Pancreas (tissue), 10 donors: Measurements from ENCODE around the gene TBC1D2. TPM values are rescaled to one million over a fixed set of nuclear protein-coding genes. Genes with fewer than 3 reads are reported as not detected.

Source experiments
- ATAC-seq, 4 donors: fragments of 200-7000 bp; cut with Tn5 transposase; one replicate each; pipeline versions ENCODE4 v1.8.0 to v1.9.1; 2020; ENCODE audit warnings: mild to moderate bottlenecking in 4 of 4, moderate library complexity in 4 of 4
- DNase-seq, 6 donors: peaks; one replicate each; pipeline ENCODE4 v3.0.0-alpha.2; 2020
- FAIRE-seq: peaks from 2 replicates; lab custom pipeline; 2012; peaks lifted over from hg19 to GRCh38; lab: Jason Lieb, UNC
- H3K27ac ChIP-seq, 4 donors: fragments of 200-600 bp; sonication (generic); 1 replicate in 3 of 4; 2 replicates in 1 of 4; pipeline versions ENCODE4 v1.5.0 to v1.8.0; 2020
- H3K27me3 ChIP-seq, 4 donors: fragments of 200-600 bp; one replicate each; pipeline ENCODE4 v1.8.0; 2021
- H3K36me3 ChIP-seq, 3 donors: fragments of 200-600 bp; sonication (generic) in 1 of 3; one replicate each; pipeline versions ENCODE4 v1.5.0 to v1.8.0; 2020 to 2021
- H3K4me1 ChIP-seq, 3 donors: fragments of 200-600 bp; one replicate each; pipeline ENCODE4 v1.8.0; 2021
- H3K4me3 ChIP-seq, 4 donors: fragments of 200-600 bp; sonication (generic) in 2 of 4; one replicate each; pipeline versions ENCODE4 v1.5.0 to v1.8.0; 2020 to 2021
- H3K9me3 ChIP-seq, 4 donors: fragments of 200-600 bp; one replicate each; pipeline ENCODE4 v1.8.0; 2021
- WGBS, 2 donors: extraction: QIAGEN DNeasy Blood & Tissue Kit; methylation state at CpG; one replicate each; pipeline ENCODE4 v1.1.7; 2013; 5-methylcytosine and 5-hydroxymethylcytosine counted together
- intact Hi-C, 3 donors: fragments of 100-400 bp; cut with DNase I; formaldehyde crosslinking; loops; one replicate each; pipeline versions ENCODE4 v1.11.1 to v1.14.2; 2022
- polyA plus RNA-seq, 2 donors: library from polyadenylated mRNA; stranded (reverse); fragments of 200-250 nt; gene quantifications; one replicate each; pipeline ENCODE4 v1.2.3, GENCODE V29; 2013
- total RNA-seq, 6 donors: library from RNA; stranded (reverse); fragmentation: NEBNext Ultra II Directional in 4 of 6; extraction: Animal tissue kit (Norgen Biotek cat#: 25700) in 4 of 6; gene quantifications; one replicate each; pipeline versions ENCODE4 v1.2.1 to v1.2.4, GENCODE V29; 2021 to 2023
- TF ChIP-seq, protein P1 (sequence below), 4 donors: fragments of 200-600 bp; sonication (generic) in 3 of 4; IDR thresholded peaks; one replicate each; pipeline versions ENCODE4 v1.5.0 to v1.8.0; 2021; ENCODE audit warnings: antibody characterized with exemption in 4 of 4
- donor health status: healthy with polysubstance abuse.
- donor health status: DM: no; HTN: no; CAD: no; lungs with moderate emphysema.
- donor health status: DM: no; HTN: no; CAD: no.
- donor health status: control.
- donor health status: control.
- donor health status: Bipolar disorder and iron deficiency.
- donor health status: DM: yes; HTN: yes; CAD: no.
- donor health status: DM: no; HTN: no; CAD: no.
- donor health status: DM: no; HTN: no; CAD: no.
- donor health status: DM: yes; HTN: yes; CAD: no.

The TBC1D2 gene
- total RNA-seq = 1 to 10 TPM; 1.9 to 5.2 (median 2.4) TPM
- polyA plus RNA-seq = 1 to 10 TPM; 2.1 to 3.1 TPM

DNA sequence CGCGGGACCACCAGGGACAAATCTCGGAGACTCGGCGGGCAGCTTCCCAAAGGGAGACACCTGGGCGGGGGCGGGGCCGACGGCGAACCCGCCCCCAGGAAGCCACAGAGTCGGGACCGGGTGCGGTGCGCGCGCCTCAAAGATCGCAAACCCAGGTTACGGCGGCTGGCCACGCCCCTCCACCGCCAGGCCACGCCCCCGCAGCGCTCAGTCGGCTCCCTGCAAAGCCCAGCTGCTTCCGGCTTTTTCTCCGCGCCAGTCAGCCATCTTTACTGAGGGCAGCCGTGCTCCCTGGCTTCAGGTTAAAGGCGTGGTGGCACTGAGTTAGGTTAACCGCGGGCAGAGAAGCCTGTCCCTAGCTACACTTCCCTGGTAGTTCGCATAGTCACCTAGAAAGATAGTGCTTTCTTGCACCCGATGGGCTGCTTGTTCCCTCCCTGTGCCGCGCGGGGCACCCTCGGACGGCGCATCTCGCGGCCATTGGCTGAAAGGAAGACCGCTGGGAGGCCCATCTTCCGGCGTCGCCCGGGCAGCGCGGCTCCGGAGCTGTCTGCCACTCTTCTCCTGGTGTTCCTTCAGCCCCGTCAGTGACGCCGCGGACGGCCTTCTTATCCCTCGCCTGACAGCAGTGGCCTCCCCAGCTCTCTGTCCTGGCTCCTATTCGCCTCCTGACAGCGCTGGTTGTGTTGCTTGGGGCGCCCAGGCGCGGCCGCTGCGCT, at the start of gene TBC1D2:
Gene TBC1D2 (minus strand): TSS at position 72 of the 719 bp plus-strand sequence. CDS start 108 bp downstream, outside the sequence.
- FAIRE-seq (no peak), DNase-seq (peak; percentile 96 to 99 (median 98)), ATAC-seq (peak; percentile 95 to 98 (median 96))
- TF ChIP-seq, protein P1, sequence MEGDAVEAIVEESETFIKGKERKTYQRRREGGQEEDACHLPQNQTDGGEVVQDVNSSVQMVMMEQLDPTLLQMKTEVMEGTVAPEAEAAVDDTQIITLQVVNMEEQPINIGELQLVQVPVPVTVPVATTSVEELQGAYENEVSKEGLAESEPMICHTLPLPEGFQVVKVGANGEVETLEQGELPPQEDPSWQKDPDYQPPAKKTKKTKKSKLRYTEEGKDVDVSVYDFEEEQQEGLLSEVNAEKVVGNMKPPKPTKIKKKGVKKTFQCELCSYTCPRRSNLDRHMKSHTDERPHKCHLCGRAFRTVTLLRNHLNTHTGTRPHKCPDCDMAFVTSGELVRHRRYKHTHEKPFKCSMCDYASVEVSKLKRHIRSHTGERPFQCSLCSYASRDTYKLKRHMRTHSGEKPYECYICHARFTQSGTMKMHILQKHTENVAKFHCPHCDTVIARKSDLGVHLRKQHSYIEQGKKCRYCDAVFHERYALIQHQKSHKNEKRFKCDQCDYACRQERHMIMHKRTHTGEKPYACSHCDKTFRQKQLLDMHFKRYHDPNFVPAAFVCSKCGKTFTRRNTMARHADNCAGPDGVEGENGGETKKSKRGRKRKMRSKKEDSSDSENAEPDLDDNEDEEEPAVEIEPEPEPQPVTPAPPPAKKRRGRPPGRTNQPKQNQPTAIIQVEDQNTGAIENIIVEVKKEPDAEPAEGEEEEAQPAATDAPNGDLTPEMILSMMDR (IDR thresholded peaks at IDR 0.05) = no peak
- Histone ChIP-seq H3K27ac (peak within 1 kb of the TSS; percentile 89 to 97 (median 92)), H3K9me3 (no peaks in the 10 kb centered on the region), H3K4me1 (peaks cover 0 to 8% (median 6%) of the 10 kb centered on the region in 3 donors), H3K4me3 (peak within 1 kb of the TSS; percentile 63 to 87 (median 73)), H3K27me3 (no peaks in the 10 kb centered on the region), H3K36me3 (no peaks in the 10 kb centered on the region)
- intact Hi-C loops = loop anchor here in 1 of 3 donors (10.0 kb wide), 1 partner anchor 181 kb away; no protein-coding TSS in a partner anchor
- 0% methylated on average over 63 to 64 of the region's 64 CpGs for WGBS, 2 donors

DNA sequence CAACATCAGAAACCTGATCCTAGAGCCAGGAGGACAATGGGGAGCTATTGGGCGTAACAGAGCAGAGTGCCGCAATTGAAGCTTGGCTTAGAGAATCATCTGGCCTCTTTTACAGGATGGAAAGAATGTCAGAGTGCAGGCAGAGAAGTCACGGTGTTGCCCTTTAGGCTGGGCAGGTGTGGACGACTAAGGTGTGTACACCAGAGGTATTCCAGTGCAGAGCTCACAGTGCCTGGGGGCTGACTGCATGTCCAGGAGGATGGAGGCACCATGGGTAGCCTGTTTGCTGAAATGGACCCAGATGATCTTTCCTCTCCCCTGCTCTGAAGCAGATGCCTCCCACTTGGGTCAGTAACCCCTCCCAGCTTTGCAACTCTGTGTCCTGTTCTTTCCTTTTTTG, 48.9 kb upstream of the TBC1D2 start:
- intact Hi-C loops = no loop called here
- H3K36me3 ChIP-seq = no peaks in the 10 kb centered on the region
- no peaks in the 10 kb centered on the region for H3K9me3 ChIP-seq
- no peaks in the 10 kb centered on the region for H3K27me3 ChIP-seq
- WGBS, 2 donors = 78 to 87% methylated on average over 4 of the region's 4 CpGs
- DNase-seq (no peak), ATAC-seq (no peak), FAIRE-seq (no peak)
- TF ChIP-seq, protein P1 (IDR thresholded peaks at IDR 0.05) = no peak
- no peak overlapping the region for H3K4me3 ChIP-seq
- H3K4me1 ChIP-seq = no peaks in the 10 kb centered on the region
- no peak overlapping the region for H3K27ac ChIP-seq

GRCh38 chr9:98303633-98304125, 48.2 kb upstream of the TBC1D2 start:
- Histone ChIP-seq H3K4me1 (no peaks in the 10 kb centered on the region), H3K36me3 (no peaks in the 10 kb centered on the region), H3K27ac (no peak overlapping the region), H3K4me3 (no peak overlapping the region), H3K27me3 (no peaks in the 10 kb centered on the region), H3K9me3 (no peaks in the 10 kb centered on the region)
- DNase-seq (no peak), FAIRE-seq (no peak), ATAC-seq (no peak)
- intact Hi-C loops = no loop called here
- TF ChIP-seq, protein P1 (IDR thresholded peaks at IDR 0.05) = no peak
- 86 to 88% methylated on average over 8 of the region's 8 CpGs for WGBS, 2 donors

DNA sequence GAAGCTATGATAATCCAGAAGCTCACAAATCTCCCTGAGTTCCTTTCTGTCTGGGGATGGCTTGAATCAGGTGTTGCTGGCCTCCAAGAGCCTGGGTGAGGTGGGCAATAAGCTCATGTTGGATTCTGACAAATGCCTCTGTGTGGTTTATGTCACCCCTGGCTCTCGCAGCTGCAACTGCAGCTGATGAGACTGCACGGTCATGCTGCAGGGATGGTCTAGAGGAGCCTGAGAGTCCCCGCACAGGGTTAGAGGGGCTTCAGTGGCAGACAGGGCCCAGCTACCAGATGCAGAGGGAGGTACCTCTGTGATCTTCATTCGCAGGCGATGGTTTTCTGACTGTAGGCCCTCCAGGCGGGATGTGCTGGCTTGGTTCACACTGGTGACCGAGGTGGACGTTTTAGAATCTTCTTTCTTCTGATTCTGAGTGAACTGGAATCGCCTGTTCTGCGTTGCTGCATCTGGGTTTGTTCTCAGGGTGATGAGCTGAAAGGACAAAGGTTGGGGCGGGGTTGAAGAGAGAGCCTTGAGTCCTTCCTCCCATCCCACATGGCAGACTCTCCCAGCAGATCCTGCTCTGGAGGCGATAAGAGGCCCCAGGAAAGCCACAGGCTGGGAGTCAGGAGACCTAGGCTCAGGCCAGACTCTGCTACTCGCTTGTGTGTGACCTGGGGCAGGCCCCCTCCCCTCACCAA, 47.6 kb upstream of the TBC1D2 start:
- H3K27ac ChIP-seq = no peak overlapping the region
- TF ChIP-seq, protein P1 (IDR thresholded peaks at IDR 0.05) = no peak
- no peaks in the 10 kb centered on the region for H3K9me3 ChIP-seq
- H3K4me3 ChIP-seq = no peak overlapping the region
- DNase-seq = no peak
- ATAC-seq = no peak
- no peaks in the 10 kb centered on the region for H3K36me3 ChIP-seq
- no peak for FAIRE-seq
- WGBS, 2 donors = 89 to 93% methylated on average over 13 of the region's 13 CpGs
- intact Hi-C loops = no loop called here
- no peaks in the 10 kb centered on the region for H3K4me1 ChIP-seq
- no peaks in the 10 kb centered on the region for H3K27me3 ChIP-seq
